HepG2 (cell line): Measurements from ENCODE around the gene TUBB2B. TPM values are rescaled to one million over a fixed set of nuclear protein-coding genes. Genes with fewer than 3 reads are reported as not detected.
A peak's percentile ranks its signal among the peaks of the same experiment; 100 is the strongest.

Experiments
- CC2D1A ChIP-seq: sonication (generic); formaldehyde crosslinking; IDR thresholded peaks from 2 replicates; pipeline ENCODE4 v1.8.1; 2023; ENCODE audit warnings: mild to moderate bottlenecking, missing genetic modification reagents
- IRX3 ChIP-seq: sonication (generic); formaldehyde crosslinking; IDR thresholded peaks from 2 replicates; pipeline ENCODE4 v1.8.1; 2023; ENCODE audit warnings: mild to moderate bottlenecking, low read depth, missing genetic modification reagents, borderline replicate concordance
- KDM5A ChIP-seq: fragments of 200-600 bp; sonication (generic); IDR thresholded peaks from 2 replicates; pipeline ENCODE4 v1.7.0; 2018; ENCODE audit warnings: antibody characterized with exemption, mild to moderate bottlenecking, low read length, borderline replicate concordance
- KIAA2018 ChIP-seq: sonication (generic); formaldehyde crosslinking; IDR thresholded peaks from 2 replicates; pipeline ENCODE4 v1.5.0; 2020; ENCODE audit warnings: mild to moderate bottlenecking, missing genetic modification reagents, borderline replicate concordance
- NFRKB ChIP-seq: fragments of 450-650 bp; IDR thresholded peaks from 2 replicates; pipeline ENCODE4 v1.6.1; 2017
- PBX3 ChIP-seq: sonication (generic); formaldehyde crosslinking; IDR thresholded peaks from 2 replicates; pipeline ENCODE4 v1.8.1; 2023; ENCODE audit warnings: missing genetic modification reagents, inconsistent platforms, borderline replicate concordance
- PRDM10 ChIP-seq: sonication (generic); formaldehyde crosslinking; IDR thresholded peaks from 2 replicates; pipeline ENCODE4 v1.4.0; 2020; ENCODE audit warnings: low read depth, missing genetic modification reagents
- USF2 ChIP-seq, 2 experiments: sonication (generic) in 1 of 2; formaldehyde crosslinking in 1 of 2; IDR thresholded peaks; 2 replicates each; pipeline versions ENCODE4 v1.5.1 to v1.6.1; 2011 to 2020; ENCODE audit warnings: borderline replicate concordance in 1 of 2, low read depth in 1 of 2, low read length in 1 of 2, mild to moderate bottlenecking in 1 of 2, missing genetic modification reagents in 1 of 2, moderate library complexity in 1 of 2
- ZIK1 ChIP-seq: sonication (generic); formaldehyde crosslinking; IDR thresholded peaks from 2 replicates; pipeline ENCODE4 v1.5.0; 2020; ENCODE audit warnings: mild to moderate bottlenecking, low read depth, missing genetic modification reagents, borderline replicate concordance
- ZNF337 ChIP-seq: sonication (generic); formaldehyde crosslinking; IDR thresholded peaks from 2 replicates; pipeline ENCODE4 v1.5.1; 2020; ENCODE audit warnings: missing genetic modification reagents, low read depth, mild to moderate bottlenecking, borderline replicate concordance
- ZNF709 ChIP-seq: sonication (generic); formaldehyde crosslinking; IDR thresholded peaks from 2 replicates; pipeline ENCODE4 v1.5.0; 2020; ENCODE audit warnings: mild to moderate bottlenecking, missing genetic modification reagents
- polyA plus RNA-seq, 8 experiments: library from polyadenylated mRNA; depleted of rRNA in 3 of 8; stranded (reverse) in 7 of 8; unstranded in 1 of 8; fragments of >200 nt; fragmentation: Illumina TruSeq in 4 of 8; extraction: Trizol in 4 of 8; gene quantifications; 2 replicates each; pipeline versions ENCODE4 v1.2.1 to v1.2.3, GENCODE V29; 2011 to 2016; ENCODE audit warnings: low read depth in 4 of 8, missing spikeins in 1 of 8, mixed read lengths in 1 of 8; ENCODE audit not compliant: insufficient read depth in 1 of 8
- total RNA-seq, 5 experiments: library from RNA; depleted of rRNA; stranded (reverse); fragments of >200 nt; fragmentation: Illumina TruSeq; extraction: Trizol; gene quantifications; 2 replicates each; pipeline ENCODE4 v1.2.3, GENCODE V29; 2016; ENCODE audit warnings: low read depth in 1 of 5

The TUBB2B gene
- total and polyA plus RNA-seq, 2 of the 13 experiments (the other 11 are each of a cell fraction or from before 2014, with no cell fraction given), result 10.3 to 23.6 TPM

- TF ChIP-seq PRDM10, result 0 out of 2 replicates have a peak, but pooled peaks have one; percentile 35
- TF ChIP-seq PBX3 (CRISPR knock-in tag), result peak; percentile 77; the same call in 1 of the 2 replicates
- peak; percentile 41; the same call in 1 of the 2 replicates for TF ChIP-seq KDM5A
- peak; percentile 90; the same call in 1 of the 2 replicates for TF ChIP-seq IRX3 (CRISPR knock-in tag)
- no peak for TF ChIP-seq CC2D1A (CRISPR knock-in tag)
- peak; percentile 93 for TF ChIP-seq ZNF709 (CRISPR knock-in tag)
- no peak for TF ChIP-seq USF2 (IDR thresholded peaks at IDR 0.05; ENCODE audit: low read depth, low read length)
- no peak for TF ChIP-seq USF2 (CRISPR knock-in tag; IDR thresholded peaks at IDR 0.05; ENCODE audit: borderline replicate concordance)
- no peak for TF ChIP-seq KIAA2018 (CRISPR knock-in tag)
- peak; percentile 86 for TF ChIP-seq ZIK1 (CRISPR knock-in tag)
- TF ChIP-seq NFRKB, result no peak
- TF ChIP-seq ZNF337 (CRISPR knock-in tag), result no peak
Observed at GRCh38 chr6:3258720-3259490, 31.5 kb upstream of the TUBB2B start, which contains the start of gene PSMG4 (continued).
